AG09309 (cell line): ENCODE data around the gene OPTC.

Experiments used
- DNase-seq: peaks from one replicate; pipeline ENCODE4 v3.0.0-alpha.2; 2010; ENCODE audit warnings: low read depth
- H3K4me3 ChIP-seq: 2 replicates; pipeline ENCODE4 v1.5.1; 2011; ENCODE audit warnings: mild to moderate bottlenecking, low read depth, low read length, moderate library complexity; ENCODE audit not compliant: control insufficient read depth
- TF ChIP-seq, protein P1 (sequence below): IDR thresholded peaks from 2 replicates; pipeline ENCODE4 v1.5.1; 2011; ENCODE audit warnings: mild to moderate bottlenecking, low read depth, low read length, inconsistent platforms; ENCODE audit not compliant: insufficient read depth, control insufficient read depth; ENCODE audit errors: missing control alignments

OPTC gene

GRCh38 chr1:203451836-203452784 lies 41.8 kb upstream of the OPTC start:
- H3K4me3 ChIP-seq = no peak overlapping the region
- TF ChIP-seq, protein P1, sequence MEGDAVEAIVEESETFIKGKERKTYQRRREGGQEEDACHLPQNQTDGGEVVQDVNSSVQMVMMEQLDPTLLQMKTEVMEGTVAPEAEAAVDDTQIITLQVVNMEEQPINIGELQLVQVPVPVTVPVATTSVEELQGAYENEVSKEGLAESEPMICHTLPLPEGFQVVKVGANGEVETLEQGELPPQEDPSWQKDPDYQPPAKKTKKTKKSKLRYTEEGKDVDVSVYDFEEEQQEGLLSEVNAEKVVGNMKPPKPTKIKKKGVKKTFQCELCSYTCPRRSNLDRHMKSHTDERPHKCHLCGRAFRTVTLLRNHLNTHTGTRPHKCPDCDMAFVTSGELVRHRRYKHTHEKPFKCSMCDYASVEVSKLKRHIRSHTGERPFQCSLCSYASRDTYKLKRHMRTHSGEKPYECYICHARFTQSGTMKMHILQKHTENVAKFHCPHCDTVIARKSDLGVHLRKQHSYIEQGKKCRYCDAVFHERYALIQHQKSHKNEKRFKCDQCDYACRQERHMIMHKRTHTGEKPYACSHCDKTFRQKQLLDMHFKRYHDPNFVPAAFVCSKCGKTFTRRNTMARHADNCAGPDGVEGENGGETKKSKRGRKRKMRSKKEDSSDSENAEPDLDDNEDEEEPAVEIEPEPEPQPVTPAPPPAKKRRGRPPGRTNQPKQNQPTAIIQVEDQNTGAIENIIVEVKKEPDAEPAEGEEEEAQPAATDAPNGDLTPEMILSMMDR = no peak
- no peak for DNase-seq

- no peak for DNase-seq
- TF ChIP-seq, protein P1 = no peak
- no peak overlapping the region for H3K4me3 ChIP-seq
Measured at GRCh38 chr1:203453016-203453415, 40.9 kb upstream of the OPTC start.

DNA sequence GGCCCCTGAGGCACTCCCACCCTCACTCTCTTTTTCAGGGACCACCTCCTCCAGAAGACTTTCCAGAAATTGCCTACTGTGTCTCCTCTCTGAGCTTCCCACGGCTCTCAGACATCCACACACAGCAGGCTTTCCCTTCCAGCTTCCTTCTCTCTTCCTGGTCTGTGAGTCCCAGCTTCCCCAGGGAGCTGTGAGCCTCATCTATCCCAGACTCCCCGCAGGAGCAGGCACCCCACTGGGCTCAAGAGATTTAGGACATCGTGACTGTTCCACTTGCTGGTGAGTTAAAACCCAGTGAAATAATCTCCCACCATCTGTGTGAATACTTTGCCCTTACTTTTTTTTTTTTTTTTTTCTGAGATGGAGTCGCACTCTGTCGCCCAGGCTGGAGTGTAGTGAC lies 40.3 kb upstream of the OPTC start:
- TF ChIP-seq, protein P1 = no peak
- no peak overlapping the region for H3K4me3 ChIP-seq
- DNase-seq = no peak

DNA sequence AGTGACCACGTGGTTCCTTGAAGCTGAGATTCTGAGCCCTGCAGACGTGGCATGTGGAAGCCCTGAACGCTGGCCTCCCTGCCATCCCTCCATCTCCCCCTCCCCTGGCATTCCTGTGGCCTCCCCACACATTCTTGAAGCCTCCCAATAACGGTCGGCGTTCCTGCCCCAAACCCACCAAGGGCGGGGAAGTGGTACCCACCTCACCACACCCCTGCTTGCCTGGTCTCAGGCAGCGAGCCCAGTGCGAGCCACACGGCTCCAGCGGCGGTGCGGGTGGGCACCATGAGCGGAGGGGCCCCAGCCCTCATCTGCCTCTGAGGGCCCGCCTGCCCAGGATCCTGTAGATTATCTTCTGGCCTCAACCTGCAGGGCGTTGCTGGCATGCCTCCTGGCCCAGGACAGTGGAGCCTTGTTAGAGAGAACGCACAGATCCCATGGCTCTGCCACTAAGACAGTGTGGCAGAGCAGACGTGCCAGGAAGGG lies 38.9 kb upstream of the OPTC start:
- DNase-seq = no peak
- TF ChIP-seq, protein P1 = no peak
- no peak overlapping the region for H3K4me3 ChIP-seq

- no peak for DNase-seq
- no peak overlapping the region for H3K4me3 ChIP-seq
- TF ChIP-seq, protein P1 = no peak
Measured at GRCh38 chr1:203455706-203456105, 38.2 kb upstream of the OPTC start.

GRCh38 chr1:203456577-203456976 lies 37.4 kb upstream of the OPTC start:
- TF ChIP-seq, protein P1 = no peak
- no peak for DNase-seq
- no peak overlapping the region for H3K4me3 ChIP-seq
